Stromal cell of bone marrow (primary cell): ENCODE measurements around the gene EFNA3.
A peak's percentile ranks its signal among the peaks of the same experiment; 100 is the strongest.

ENCODE experiments used
- DNase-seq: peaks from one replicate; pipeline ENCODE4 v3.0.0-alpha.2; 2012; ENCODE audit warnings: low read depth

Gene EFNA3

GRCh38 chr1:155048449-155049334 is 29.9 kb upstream of the EFNA3 start:
- no peak for DNase-seq

DNA sequence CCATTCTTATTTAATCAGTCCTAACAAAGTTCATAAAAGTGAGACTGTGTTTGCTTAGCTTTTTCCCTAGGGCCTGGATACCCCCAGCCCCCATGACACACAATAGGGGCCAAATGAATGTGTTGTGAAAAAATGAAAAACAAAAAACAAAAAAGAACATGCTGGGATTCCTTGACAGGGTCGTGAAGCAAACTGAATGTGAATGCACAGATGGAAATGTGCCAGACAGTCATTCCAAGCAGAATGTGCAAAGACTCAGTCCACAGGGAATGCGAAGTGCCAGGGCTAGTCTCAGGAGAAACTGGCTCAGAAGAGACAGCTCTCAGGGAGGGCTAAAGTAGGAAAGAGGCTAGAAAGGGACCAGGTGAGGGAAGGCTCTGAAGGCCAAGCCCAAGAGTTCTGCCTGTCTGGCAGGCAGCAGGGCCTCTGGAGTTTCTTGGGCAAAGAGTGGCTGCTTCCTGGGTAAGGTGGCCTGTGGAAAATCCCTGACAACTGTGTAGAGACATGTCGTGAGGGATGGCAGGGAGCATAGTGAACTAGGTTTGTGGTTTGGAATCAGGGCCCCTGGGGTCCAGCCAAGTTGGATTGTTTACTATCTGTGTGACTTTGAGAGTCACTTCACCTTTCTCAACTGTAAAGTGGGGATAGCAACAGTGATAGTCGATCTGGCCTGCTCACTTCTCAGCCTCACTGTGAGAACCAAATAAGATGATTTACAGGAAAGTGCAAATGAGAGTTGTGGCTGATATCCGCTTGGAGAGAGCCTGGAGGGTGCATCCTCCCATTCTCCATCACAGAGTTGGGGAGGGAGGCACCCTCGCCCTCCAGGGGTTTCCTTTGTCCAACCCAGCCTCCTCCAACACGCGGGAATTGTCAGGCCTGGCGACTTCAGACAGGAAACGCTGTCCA is 28.7 kb upstream of the EFNA3 start:
- DNase-seq: no peak

GRCh38 chr1:155050560-155051341 is 27.9 kb upstream of the EFNA3 start, which contains the start of gene ADAM15:
Gene ADAM15 (plus strand): TSS chr1:155051316. CDS start chr1:155051387, 71 bp downstream.
- peak; percentile 43 for DNase-seq

DNA sequence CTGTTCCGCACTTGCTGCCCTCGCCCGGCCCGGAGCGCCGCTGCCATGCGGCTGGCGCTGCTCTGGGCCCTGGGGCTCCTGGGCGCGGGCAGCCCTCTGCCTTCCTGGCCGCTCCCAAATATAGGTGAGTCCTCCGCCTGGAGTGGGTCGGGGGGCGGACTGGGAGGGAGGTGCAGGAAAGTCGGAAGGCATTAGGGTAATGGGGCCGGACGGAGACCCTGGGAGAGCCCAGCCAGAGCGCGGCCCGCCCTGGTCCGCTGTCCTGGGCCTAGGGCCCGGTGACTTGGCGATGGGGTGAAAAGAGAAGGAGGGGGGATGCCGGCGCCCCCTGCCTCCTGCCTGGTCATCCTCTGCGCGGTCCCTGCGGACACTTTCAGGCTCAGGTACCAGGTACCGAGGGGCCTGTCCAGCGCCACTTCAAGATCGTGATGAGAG is 27.3 kb upstream of the EFNA3 start:
- DNase-seq: no peak

DNA sequence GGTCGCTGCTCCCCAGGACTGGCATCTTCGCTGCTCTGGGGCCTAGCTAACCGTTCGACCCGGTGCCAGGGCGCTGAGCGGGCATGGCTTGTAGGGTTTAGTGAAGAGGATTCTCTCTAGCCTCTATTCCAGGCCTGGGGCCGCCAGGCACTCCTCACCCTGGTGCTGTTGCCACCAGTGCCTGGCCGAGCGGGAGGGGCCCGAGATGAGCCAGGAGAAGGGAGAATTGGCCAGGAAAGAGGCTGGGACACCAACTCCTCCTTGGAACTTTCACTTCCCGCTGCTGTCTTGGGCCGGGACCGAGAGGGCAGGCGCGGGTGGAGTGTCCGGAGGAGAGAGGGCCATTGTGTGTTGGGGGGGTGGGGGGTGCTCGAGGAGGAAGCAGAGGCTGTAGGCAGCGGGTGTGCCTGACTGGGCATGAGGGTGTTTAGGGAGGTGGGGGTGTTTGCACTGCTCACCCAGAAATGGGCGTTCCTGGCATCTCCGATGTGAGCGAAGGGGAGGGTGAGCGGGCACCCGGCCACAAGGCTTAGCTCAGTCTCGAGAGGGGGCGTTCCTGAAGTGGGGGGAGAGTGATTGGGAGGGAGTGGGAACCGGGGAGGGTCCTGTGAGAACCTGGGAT is 26.7 kb upstream of the EFNA3 start:
- DNase-seq: no peak

- no peak for DNase-seq
Observed at GRCh38 chr1:155052439-155053395, 25.9 kb upstream of the EFNA3 start.

DNA sequence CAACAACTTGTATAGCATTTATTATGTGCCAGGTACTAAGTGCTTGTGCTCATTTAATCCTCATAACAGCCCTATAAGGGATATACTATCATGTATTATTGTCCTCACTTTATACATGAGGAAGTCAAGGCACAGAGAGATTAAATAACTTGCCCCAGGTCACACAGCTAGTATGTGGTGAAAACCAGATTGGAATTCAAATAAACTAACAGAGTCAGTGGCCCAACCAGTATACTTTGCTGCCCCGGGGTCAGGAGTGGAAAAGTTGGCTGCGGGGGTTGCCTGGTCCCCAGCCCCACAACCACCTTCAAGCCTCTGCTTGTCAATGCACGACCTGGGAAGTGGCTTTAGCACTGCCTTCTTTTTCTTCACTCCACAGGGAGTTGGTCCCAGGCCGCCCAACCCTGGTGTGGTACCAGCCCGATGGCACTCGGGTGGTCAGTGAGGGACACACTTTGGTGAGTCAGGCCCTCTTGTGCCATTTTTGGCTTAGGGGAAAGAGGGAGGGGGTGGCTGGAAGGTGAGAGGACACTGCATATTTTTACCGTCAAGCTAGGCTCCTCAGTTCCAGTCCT is 25.0 kb upstream of the EFNA3 start:
- DNase-seq: no peak

GRCh38 chr1:155057104-155057503 is 21.5 kb upstream of the EFNA3 start:
- DNase-seq: no peak

- DNase-seq: no peak
Observed at GRCh38 chr1:155057788-155058211, 20.8 kb upstream of the EFNA3 start.

GRCh38 chr1:155060736-155061135 is 17.9 kb upstream of the EFNA3 start:
- no peak for DNase-seq

GRCh38 chr1:155061381-155062150 is 17.1 kb upstream of the EFNA3 start:
- DNase-seq: peak; percentile 40

DNA sequence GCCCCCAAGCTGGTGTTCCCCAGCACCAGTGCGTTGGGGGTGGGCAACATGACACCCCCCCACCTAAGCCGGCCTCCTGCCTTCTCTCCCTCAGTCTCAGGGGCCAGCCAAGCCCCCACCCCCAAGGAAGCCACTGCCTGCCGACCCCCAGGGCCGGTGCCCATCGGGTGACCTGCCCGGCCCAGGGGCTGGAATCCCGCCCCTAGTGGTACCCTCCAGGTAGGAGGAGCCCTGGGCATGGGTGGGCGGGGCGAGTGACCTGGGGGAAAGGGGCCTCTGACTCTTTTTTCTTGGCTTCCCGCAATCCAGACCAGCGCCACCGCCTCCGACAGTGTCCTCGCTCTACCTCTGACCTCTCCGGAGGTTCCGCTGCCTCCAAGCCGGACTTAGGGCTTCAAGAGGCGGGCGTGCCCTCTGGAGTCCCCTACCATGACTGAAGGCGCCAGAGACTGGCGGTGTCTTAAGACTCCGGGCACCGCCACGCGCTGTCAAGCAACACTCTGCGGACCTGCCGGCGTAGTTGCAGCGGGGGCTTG is 16.4 kb upstream of the EFNA3 start:
- DNase-seq: no peak

GRCh38 chr1:155062702-155063411 is 15.8 kb upstream of the EFNA3 start:
- no peak for DNase-seq

DNA sequence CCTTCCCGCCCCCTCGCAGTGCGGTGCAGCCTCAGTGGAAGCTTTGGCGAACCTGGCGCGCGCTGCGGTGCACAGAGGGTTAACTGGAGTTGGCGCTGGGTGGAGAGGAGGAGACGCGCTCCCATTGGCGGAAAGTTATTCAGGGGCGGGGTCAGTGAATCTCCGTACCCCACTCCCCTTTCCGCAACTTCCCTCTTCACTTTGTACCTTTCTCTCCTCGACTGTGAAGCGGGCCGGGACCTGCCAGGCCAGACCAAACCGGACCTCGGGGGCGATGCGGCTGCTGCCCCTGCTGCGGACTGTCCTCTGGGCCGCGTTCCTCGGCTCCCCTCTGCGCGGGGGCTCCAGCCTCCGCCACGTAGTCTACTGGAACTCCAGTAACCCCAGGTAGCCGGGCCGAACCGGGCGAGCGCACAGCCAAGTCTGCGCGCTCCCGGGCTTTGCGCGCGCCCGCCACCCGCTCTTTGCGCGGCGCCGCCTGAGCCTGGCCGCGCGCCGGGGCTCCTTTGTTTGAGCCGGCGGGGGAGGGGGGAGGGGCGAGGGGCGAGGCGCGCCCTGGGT is 15.0 kb upstream of the EFNA3 start, which contains the start of gene EFNA4:
Gene EFNA4, plus strand, starts transcription at position 191 of the 561 bp plus-strand sequence. Its CDS starts 84 bp downstream, at position 275.
- DNase-seq: peak; percentile 58

DNA sequence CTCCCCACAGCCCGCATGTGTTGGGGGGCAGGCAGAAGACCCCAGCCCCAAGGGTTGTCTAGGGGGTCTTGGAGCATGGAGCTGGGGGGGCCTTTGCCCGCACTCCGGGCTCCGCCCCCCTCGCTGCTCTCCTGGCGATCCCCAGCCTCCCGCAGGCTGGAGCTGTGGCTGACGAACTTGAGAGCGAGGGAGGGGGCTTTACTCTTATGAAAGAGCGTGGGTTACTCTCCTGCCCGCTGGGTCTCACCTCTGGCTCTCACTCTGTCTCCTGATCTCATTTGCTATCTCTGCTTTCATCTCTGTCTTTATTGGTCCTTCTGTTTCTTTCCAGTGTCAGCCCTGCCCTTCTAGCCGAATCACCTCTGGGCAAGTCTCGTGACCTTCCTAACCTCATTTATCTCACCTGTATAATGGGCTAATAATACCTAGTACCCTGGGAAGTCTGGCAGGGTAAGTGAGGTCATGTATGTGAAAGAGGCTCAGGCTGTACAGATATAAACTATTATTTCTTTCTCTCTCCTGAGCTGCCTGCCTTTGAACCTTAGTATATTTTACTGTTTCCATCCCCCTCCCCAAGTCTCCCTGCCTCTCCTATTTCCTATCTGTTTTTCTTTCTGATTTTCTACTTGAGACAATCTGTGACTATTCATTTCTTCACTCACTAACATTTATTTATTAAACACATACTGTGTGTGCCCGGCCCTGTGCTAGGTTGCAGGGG is 14.4 kb upstream of the EFNA3 start:
- DNase-seq: no peak

- DNase-seq: no peak
Observed at GRCh38 chr1:155064832-155065429, 13.7 kb upstream of the EFNA3 start.

GRCh38 chr1:155066777-155067176 is 11.9 kb upstream of the EFNA3 start:
- DNase-seq: no peak
